Stimulated activated CD8-positive, alpha-beta memory T cell treated with anti-CD3 and anti-CD28 coated beads, Interleukin-15, amount 100 ng/mL, for 1 hour (primary cell): ENCODE results near the gene PRKCB.

Experiments used
- DNase-seq: peaks from one replicate; pipeline ENCODE4 v3.0.0-alpha.2; 2020; ENCODE audit warnings: low read depth

PRKCB gene

GRCh38 chr16:24051125-24051524, 215.3 kb downstream of the PRKCB start:
- DNase-seq: no peak

- no peak for DNase-seq
Measured at GRCh38 chr16:24052329-24053098, 216.7 kb downstream of the PRKCB start.

GRCh38 chr16:24053099-24053946, 217.5 kb downstream of the PRKCB start:
- no peak for DNase-seq

- DNase-seq: no peak
Measured at GRCh38 chr16:24054741-24055491, 219.1 kb downstream of the PRKCB start.

- DNase-seq: no peak
Measured at GRCh38 chr16:24062270-24062817, 226.6 kb downstream of the PRKCB start.

- no peak for DNase-seq
Measured at GRCh38 chr16:24069036-24069590, 233.3 kb downstream of the PRKCB start.

- no peak for DNase-seq
Measured at GRCh38 chr16:24070851-24071250, 235.1 kb downstream of the PRKCB start.

- no peak for DNase-seq
Measured at GRCh38 chr16:24071666-24072360, 236.0 kb downstream of the PRKCB start.

- DNase-seq: no peak
Measured at GRCh38 chr16:24073321-24073720, 237.5 kb downstream of the PRKCB start.

GRCh38 chr16:24074574-24074973, 238.8 kb downstream of the PRKCB start:
- DNase-seq: no peak

- DNase-seq: no peak
Measured at GRCh38 chr16:24075302-24075701, 239.5 kb downstream of the PRKCB start.

GRCh38 chr16:24075931-24076716, 240.3 kb downstream of the PRKCB start:
- DNase-seq: no peak

- no peak for DNase-seq
Measured at GRCh38 chr16:24077292-24077691, 241.5 kb downstream of the PRKCB start.

- DNase-seq: no peak
Measured at GRCh38 chr16:24077966-24078365, 242.2 kb downstream of the PRKCB start.

- no peak for DNase-seq
Measured at GRCh38 chr16:24085666-24086065, 249.9 kb downstream of the PRKCB start.

- no peak for DNase-seq
Measured at GRCh38 chr16:24087891-24088410, 252.2 kb downstream of the PRKCB start.

GRCh38 chr16:24088767-24089166, 253.0 kb downstream of the PRKCB start:
- no peak for DNase-seq

- no peak for DNase-seq
Measured at GRCh38 chr16:24091125-24091524, 255.3 kb downstream of the PRKCB start.

- no peak for DNase-seq
Measured at GRCh38 chr16:24093049-24093448, 257.3 kb downstream of the PRKCB start.

GRCh38 chr16:24094660-24095059, 258.9 kb downstream of the PRKCB start:
- DNase-seq: no peak
